ENCODE measurements around the gene ARIH2. TPM values are rescaled to one million over a fixed set of nuclear protein-coding genes. Genes with fewer than 3 reads are reported as not detected.

ARIH2 gene
- total RNA-seq, 2 experiments from 2014 or later: 126 TPM

GRCh38 chr3:49013113-49013737 lies 94.6 kb downstream of the ARIH2 start:
- Mint-ChIP-seq H3K4me1 (peaks cover 19% of the 10 kb centered on the region), H3K9me3 (no peaks in the 10 kb centered on the region), H3K27me3 (no peaks in the 10 kb centered on the region), H3K27ac (peak overlapping the region; percentile 29), H3K4me3 (no peak overlapping the region), H3K36me3 (peaks cover 14% of the 10 kb centered on the region)
- no peak for DNase-seq

GRCh38 chr3:49013738-49014660 lies 95.4 kb downstream of the ARIH2 start:
- no peaks in the 10 kb centered on the region for H3K9me3 Mint-ChIP-seq
- DNase-seq: peak; percentile 62
- no peaks in the 10 kb centered on the region for H3K27me3 Mint-ChIP-seq
- peaks cover 18% of the 10 kb centered on the region for H3K4me1 Mint-ChIP-seq
- H3K27ac Mint-ChIP-seq: peak overlapping the region; percentile 29
- H3K4me3 Mint-ChIP-seq: no peak overlapping the region
- H3K36me3 Mint-ChIP-seq: peaks cover 12% of the 10 kb centered on the region

GRCh38 chr3:49015072-49015471 lies 96.4 kb downstream of the ARIH2 start:
- H3K9me3 Mint-ChIP-seq: no peaks in the 10 kb centered on the region
- DNase-seq: no peak
- H3K4me1 Mint-ChIP-seq: peaks cover 21% of the 10 kb centered on the region
- peaks cover 7% of the 10 kb centered on the region for H3K36me3 Mint-ChIP-seq
- H3K27me3 Mint-ChIP-seq: no peaks in the 10 kb centered on the region
- no peak overlapping the region for H3K27ac Mint-ChIP-seq
- H3K4me3 Mint-ChIP-seq: no peak overlapping the region

GRCh38 chr3:49015765-49016164 lies 97.1 kb downstream of the ARIH2 start:
- Mint-ChIP-seq H3K27ac (no peak overlapping the region), H3K4me3 (no peak overlapping the region), H3K9me3 (no peaks in the 10 kb centered on the region), H3K36me3 (peaks cover 7% of the 10 kb centered on the region), H3K4me1 (peaks cover 22% of the 10 kb centered on the region), H3K27me3 (no peaks in the 10 kb centered on the region)
- DNase-seq: no peak

GRCh38 chr3:49016414-49017228 lies 98.0 kb downstream of the ARIH2 start:
- no peak overlapping the region for H3K4me3 Mint-ChIP-seq
- H3K27me3 Mint-ChIP-seq: peaks cover 3% of the 10 kb centered on the region
- DNase-seq: no peak
- no peak overlapping the region for H3K27ac Mint-ChIP-seq
- H3K4me1 Mint-ChIP-seq: peaks cover 24% of the 10 kb centered on the region
- H3K9me3 Mint-ChIP-seq: no peaks in the 10 kb centered on the region
- peaks cover 8% of the 10 kb centered on the region for H3K36me3 Mint-ChIP-seq

- Mint-ChIP-seq H3K4me3 (peak overlapping the region; percentile 94), H3K36me3 (peaks cover 10% of the 10 kb centered on the region), H3K27me3 (peaks cover 3% of the 10 kb centered on the region), H3K9me3 (no peaks in the 10 kb centered on the region), H3K27ac (peak overlapping the region; percentile 51), H3K4me1 (peaks cover 17% of the 10 kb centered on the region)
- no peak for DNase-seq
These were observed 98.8 kb downstream of the ARIH2 start for GRCh38 chr3:49017229-49017970.

GRCh38 chr3:49017971-49018706 lies 99.5 kb downstream of the ARIH2 start, which contains the start of gene DALRD3:
Gene DALRD3, minus strand, starts transcription at chr3:49018580. Its CDS starts 16 bp downstream, at chr3:49018564.
- DNase-seq: peak; percentile 75
- Mint-ChIP-seq H3K9me3 (no peaks in the 10 kb centered on the region), H3K36me3 (peaks cover 17% of the 10 kb centered on the region)

GRCh38 chr3:49018707-49019006 lies 100.0 kb downstream of the ARIH2 start:
- Mint-ChIP-seq H3K27ac (peak overlapping the region; percentile 78), H3K4me3 (peak overlapping the region; percentile 94), H3K9me3 (no peaks in the 10 kb centered on the region), H3K27me3 (peaks cover 3% of the 10 kb centered on the region), H3K36me3 (peaks cover 23% of the 10 kb centered on the region), H3K4me1 (peaks cover 25% of the 10 kb centered on the region)
- no peak for DNase-seq

More at GRCh38 chr3:49017971-49018706, 99.5 kb downstream of the ARIH2 start, which contains the start of gene DALRD3:
- peak within 1 kb of the TSS; percentile 94 for H3K4me3 Mint-ChIP-seq
- peak within 1 kb of the TSS; percentile 78 for H3K27ac Mint-ChIP-seq
- H3K27me3 Mint-ChIP-seq: peaks cover 3% of the 10 kb centered on the region
- peaks cover 19% of the 10 kb centered on the region for H3K4me1 Mint-ChIP-seq

- H3K27me3 Mint-ChIP-seq: peaks cover 3% of the 10 kb centered on the region
- H3K27ac Mint-ChIP-seq: peak overlapping the region; percentile 97
- H3K36me3 Mint-ChIP-seq: peaks cover 29% of the 10 kb centered on the region
- no peak for DNase-seq
- peak overlapping the region; percentile 94 for H3K4me3 Mint-ChIP-seq
- H3K9me3 Mint-ChIP-seq: no peaks in the 10 kb centered on the region
- H3K4me1 Mint-ChIP-seq: peaks cover 35% of the 10 kb centered on the region
These were observed 101.3 kb downstream of the ARIH2 start for GRCh38 chr3:49019941-49020329.

- peak overlapping the region; percentile 97 for H3K27ac Mint-ChIP-seq
- peak overlapping the region; percentile 94 for H3K4me3 Mint-ChIP-seq
- peaks cover 26% of the 10 kb centered on the region for H3K36me3 Mint-ChIP-seq
- peaks cover 42% of the 10 kb centered on the region for H3K4me1 Mint-ChIP-seq
- DNase-seq: peak; percentile 34
- H3K9me3 Mint-ChIP-seq: no peaks in the 10 kb centered on the region
- H3K27me3 Mint-ChIP-seq: peaks cover 3% of the 10 kb centered on the region
These were observed 101.9 kb downstream of the ARIH2 start for GRCh38 chr3:49020330-49021212.

GRCh38 chr3:49021213-49021812 lies 102.7 kb downstream of the ARIH2 start:
- Mint-ChIP-seq H3K36me3 (peaks cover 29% of the 10 kb centered on the region), H3K9me3 (no peaks in the 10 kb centered on the region), H3K27ac (peak overlapping the region; percentile 97), H3K4me1 (peaks cover 48% of the 10 kb centered on the region), H3K27me3 (peaks cover 3% of the 10 kb centered on the region), H3K4me3 (peak overlapping the region; percentile 94)
- peak; percentile 99 for DNase-seq

- Mint-ChIP-seq H3K9me3 (no peaks in the 10 kb centered on the region), H3K36me3 (peaks cover 35% of the 10 kb centered on the region), H3K4me1 (peaks cover 54% of the 10 kb centered on the region), H3K27me3 (peaks cover 3% of the 10 kb centered on the region), H3K4me3 (peak within 1 kb of the TSS; percentile 95), H3K27ac (peak within 1 kb of the TSS; percentile 97)
- peak; percentile 95 for DNase-seq
These were observed 103.4 kb downstream of the ARIH2 start, which contains the start of gene NDUFAF3 for GRCh38 chr3:49021813-49022687. Gene NDUFAF3, plus strand, starts transcription at chr3:49022121. Its CDS starts 24 bp downstream, at chr3:49022145.
